GM21447 (cell line): ENCODE measurements around the gene B3GNT8.
"Not testable (repeated sequence)": the region's sequence is repeated elsewhere in the genome, so short reads cannot be mapped to it uniquely, and the experiment has no call there.

ENCODE experiments used
- ATAC-seq: cut with Tn5 transposase; IDR thresholded peaks from one replicate; pipeline ENCODE4 v1.9.1; 2021; ENCODE audit not compliant: unreplicated experiment

Gene B3GNT8

DNA sequence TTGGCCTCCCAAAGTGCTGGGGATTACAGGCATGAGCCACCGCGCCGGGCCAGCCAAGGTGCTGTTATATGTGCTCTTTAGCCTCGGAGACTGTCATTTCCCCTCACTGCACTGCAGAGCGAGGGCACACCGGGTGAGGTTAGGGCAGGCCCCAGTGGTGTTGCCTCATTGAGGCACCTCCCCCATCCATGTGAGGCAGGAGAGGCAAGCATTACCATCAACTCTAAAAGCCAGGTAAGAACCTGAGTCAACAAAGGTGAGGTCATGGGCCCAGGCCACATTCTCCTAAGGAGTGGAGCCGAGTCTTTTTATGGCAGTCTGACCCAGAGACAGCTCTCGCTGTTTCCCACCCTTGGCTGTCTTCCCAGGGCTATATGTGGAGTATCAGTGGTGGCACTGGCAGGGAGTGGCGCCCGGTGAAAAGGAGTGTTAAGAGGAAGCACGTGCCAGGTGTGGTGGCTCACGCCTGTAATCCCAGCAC lies 10.9 kb downstream of the B3GNT8 start:
- no peak for ATAC-seq

GRCh38 chr19:41415154-41415571 lies 12.0 kb downstream of the B3GNT8 start:
- ATAC-seq, result no peak

DNA sequence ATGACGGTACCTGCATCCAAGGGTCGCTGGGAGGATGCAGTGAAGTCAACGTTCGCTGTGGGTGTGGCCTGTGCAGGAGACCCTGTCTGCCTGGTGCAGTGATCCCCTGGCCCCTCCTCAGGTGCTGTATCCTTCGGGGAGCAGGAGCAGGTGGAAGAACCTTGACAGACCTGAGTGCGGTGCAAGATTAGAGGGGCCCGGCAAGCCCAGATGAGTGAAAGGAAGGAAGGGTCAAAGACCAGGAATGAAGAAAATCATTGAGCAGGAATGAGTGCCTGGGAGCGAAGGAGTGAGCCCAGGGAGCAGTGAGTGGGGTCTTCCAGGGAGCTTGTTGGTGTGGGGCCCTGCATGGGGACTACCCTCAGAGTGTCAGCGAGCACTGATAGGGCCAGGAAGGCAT lies 12.7 kb downstream of the B3GNT8 start:
- ATAC-seq, result no peak

DNA sequence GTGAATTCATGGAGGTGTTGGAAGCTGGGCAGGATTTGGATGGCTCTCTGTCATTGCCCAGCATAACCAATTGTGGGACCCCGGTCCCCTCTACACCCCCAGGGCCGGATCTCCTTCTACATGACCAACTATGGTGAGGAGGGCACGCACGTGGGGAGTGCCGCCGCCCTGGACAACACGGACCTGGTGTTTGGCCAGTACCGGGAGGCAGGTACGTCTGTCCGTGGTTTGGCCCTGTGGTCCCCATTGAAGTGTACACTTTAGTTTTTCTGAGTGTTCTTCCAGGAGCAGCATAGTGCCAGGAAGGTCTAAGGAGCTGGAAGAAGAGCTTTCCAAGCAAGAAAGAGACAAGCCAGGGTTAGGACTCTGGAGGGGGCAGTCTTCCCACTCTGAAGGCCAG lies 13.2 kb downstream of the B3GNT8 start:
- no peak for ATAC-seq

- no peak for ATAC-seq
Observed at GRCh38 chr19:41412953-41413352, 14.2 kb downstream of the B3GNT8 start.

GRCh38 chr19:41411968-41412265 lies 15.3 kb downstream of the B3GNT8 start:
- no peak for ATAC-seq

DNA sequence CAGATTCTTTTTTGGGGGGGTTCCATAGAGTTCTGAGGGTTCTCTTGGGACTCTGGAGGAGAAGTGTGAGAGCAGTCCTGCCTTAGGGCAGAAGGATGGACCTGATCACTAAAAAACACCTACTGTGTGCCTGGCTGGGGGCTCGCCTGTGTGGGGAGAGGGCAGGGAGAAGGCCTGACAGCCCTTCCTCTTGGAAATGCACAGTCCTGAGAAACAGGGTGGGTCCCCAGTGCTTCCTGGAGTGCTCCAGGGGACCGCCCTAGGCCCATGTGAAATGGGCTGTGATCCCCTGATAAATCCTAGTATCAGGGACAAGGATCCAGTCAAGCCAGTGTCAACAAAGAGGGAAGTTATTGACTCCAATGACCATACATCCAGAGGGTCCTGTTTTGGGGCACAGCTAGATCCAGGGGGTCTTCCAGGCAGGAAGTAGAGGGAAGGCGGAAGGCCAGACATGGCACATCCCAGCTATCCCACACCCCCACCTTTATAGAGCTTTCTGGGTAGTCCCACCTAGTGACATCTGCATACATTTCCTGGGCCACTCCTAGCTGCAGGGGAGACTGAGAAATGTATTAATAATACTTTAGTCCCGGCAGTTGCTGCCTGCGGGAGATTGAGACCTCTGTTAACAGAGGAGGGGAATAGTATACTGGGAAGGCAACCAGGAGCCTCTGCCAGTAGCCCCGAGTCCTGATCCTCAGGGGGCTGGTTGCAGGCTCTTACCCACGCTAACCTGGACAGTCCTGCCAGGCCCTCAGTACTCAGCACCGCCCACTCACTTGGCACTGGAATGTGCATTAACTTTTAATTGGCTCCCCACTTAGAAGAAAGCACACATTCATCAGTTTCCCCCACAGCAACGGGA lies 15.8 kb downstream of the B3GNT8 start:
- no peak for ATAC-seq

GRCh38 chr19:41410336-41411054 lies 16.7 kb downstream of the B3GNT8 start:
- ATAC-seq, result no peak

DNA sequence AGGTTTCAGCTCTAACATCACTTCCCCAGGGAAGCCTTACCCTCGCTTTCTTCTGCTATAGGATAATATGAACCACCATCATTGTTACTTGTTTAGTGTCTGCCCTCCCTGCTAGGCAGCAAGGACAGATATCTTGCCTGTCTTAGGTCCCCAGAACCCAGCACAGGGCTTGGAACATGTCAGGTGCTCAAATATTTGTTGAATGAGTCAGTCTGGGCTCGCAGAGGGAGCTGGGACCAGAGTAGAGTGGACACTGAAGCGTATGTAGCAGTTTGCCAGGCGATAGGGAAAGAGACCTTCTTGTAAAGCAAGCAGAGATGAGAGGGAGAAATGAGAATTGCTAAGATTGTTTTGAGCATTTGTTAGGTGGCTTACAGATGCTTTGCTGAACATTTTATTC lies 17.9 kb downstream of the B3GNT8 start:
- no peak for ATAC-seq

GRCh38 chr19:41408846-41409245 lies 18.3 kb downstream of the B3GNT8 start:
- not testable (repeated sequence) for ATAC-seq

DNA sequence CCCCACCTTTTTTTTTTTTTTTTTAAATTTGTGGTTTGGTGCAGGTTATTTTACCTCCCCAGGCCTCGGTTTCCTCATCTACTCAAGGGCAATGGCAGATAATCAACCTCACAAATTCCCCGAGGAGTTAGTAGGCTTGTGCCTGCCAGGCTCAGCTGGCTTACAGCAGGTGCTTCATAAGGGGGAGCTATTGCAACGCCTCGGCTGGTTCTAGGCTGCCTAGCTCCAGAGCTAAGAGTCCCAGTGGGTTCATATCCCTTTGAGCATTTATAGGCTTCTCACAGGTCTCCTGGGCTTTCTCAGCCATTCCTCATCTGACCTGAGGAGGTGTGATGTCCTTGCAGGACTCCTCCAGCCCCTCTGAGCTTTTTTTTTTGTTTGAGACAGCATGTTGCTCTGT lies 18.9 kb downstream of the B3GNT8 start:
- no peak for ATAC-seq

- ATAC-seq, result no peak
Observed at GRCh38 chr19:41407271-41407670, 19.9 kb downstream of the B3GNT8 start.

DNA sequence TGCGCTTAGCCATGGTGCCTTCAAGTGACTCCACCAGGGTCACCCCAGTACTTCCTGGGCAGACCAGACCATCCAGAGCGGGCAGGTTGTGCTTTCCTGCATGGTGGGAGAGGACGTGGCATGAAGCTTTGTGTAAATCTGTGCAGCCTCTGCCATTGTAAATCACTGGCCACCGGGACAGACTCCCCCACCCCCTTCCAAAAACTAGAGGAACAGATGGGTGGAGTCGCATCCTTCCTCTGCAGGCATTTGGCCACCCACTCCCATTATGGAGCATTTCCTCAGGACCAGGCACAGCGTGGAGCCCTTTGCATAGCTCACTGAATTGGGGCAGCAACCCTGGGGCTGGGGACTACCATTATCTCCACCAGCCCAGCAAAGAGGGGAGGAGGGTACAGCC lies 21.4 kb downstream of the B3GNT8 start:
- ATAC-seq, result no peak

DNA sequence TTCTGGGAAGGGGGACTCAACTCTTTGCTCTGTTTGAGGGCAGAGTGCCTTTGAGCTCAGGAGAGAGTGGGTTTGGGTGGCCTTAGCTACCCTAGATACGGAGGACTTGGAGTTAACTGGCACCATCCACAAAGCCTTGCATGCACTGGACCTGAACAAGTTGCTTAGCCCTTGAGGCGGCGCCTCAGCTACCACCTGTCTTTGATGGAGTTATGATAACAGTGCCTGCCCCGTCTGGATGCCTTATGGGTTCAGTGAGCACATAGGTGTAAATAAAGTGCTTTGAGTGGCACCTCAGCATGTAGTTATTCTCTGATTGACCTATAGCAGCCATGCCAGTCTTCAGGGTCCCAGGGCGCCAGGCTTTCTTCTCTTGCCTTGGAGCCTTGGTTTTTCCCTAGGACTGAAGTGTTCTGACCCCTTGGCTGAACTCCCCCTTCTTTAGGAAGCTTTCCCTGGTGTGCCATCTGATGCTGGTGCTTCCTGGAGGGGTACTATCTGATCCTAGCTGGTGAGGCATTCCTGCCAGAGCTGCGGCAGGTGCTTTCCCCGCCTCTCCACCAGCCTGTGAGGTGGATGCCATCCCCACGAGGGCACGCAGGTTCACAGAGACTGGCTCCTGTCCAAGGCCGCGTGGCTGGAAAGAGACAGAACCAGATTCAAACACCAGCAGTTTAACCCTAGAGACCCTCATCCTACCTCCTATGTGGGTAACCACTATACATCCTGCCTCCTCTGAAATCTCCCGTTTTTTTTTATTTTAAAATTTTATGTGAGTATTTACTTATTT lies 23.8 kb downstream of the B3GNT8 start:
- ATAC-seq, result no peak

GRCh38 chr19:41402010-41402409 lies 25.2 kb downstream of the B3GNT8 start:
- no peak for ATAC-seq

DNA sequence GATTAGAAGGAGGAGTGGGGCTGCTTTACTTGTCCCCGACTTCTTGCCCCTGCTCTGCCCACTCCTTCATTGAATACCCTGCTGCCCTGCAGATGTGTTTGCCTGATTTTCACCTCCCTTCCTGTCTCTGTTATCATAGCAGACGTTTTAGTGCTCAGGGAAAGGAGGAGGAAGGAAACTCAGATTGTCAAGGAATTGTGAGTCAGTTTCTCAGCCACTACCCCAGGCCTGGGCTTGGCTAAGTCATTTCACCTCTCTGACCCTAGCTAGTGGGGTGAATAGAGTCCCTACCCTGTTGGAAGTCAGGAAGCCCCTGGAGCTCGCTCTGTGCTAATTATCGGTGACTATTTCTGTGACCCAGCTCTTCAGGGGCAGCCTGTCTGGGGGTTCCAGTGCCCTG lies 25.7 kb downstream of the B3GNT8 start:
- no peak for ATAC-seq

DNA sequence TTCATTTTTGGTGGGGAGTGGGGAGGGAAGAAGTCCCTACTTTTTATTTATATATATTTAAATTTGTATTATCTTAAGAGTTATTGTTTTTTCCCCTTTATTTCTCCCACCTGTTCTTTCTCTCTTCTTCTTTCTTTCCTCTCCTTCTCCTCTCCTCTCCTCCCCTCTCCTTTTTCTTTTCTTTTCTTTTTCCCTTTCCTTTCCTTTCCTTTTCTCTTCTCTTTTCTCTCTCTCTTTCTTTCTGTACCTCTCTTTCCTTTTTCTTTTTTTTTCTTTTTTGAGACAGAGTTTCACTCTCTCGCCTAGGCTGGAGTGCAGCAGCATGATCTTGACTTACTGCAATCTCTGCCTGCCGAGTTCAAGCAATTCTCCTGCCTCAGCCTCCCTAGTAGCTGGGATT lies 27.6 kb downstream of the B3GNT8 start:
- no peak for ATAC-seq

DNA sequence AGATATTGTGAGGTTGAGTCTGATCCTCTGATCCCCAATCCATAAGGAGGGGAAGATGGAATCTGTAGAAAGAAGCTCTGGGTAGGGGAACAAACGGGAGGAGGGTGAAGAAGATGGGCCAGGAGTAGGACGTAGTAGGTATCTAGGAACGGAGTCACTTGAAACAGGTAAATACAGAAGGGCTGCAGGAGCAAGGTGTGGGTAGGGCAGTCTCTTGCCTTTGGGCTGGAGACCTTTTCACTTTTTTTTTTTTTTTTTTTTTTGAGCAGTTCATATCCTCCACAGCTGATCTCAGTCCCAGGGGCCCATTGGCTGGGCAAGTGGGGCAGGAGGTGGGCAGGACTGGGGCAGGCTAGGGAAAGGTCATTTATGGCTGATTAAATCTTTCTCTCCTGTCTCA lies 28.1 kb downstream of the B3GNT8 start:
- ATAC-seq, result no peak

- ATAC-seq, result no peak
Observed at GRCh38 chr19:41398598-41398997, 28.6 kb downstream of the B3GNT8 start.

GRCh38 chr19:41398050-41398418 lies 29.1 kb downstream of the B3GNT8 start:
- ATAC-seq, result no peak
